GM06990 (cell line): Measurements from ENCODE around the gene MRGPRE.

Source experiments
- DNase-seq: peaks from one replicate; pipeline ENCODE4 v3.0.0-alpha.2; 2011; ENCODE audit not compliant: insufficient read length; ENCODE audit errors: extremely low read depth
- H3K27me3 ChIP-seq: replicated peaks from 2 replicates; pipeline ENCODE4 v1.6.0; 2011; ENCODE audit warnings: low read length; ENCODE audit not compliant: control insufficient read depth, insufficient read depth
- H3K36me3 ChIP-seq: 2 replicates; pipeline ENCODE4 v1.5.1; 2011; ENCODE audit warnings: low read length; ENCODE audit not compliant: control insufficient read depth, insufficient read depth
- H3K4me3 ChIP-seq: replicated peaks from 2 replicates; pipeline ENCODE4 v1.5.1; 2011; ENCODE audit warnings: low read depth, mild to moderate bottlenecking, control low read depth, low read length
- CTCF ChIP-seq: IDR thresholded peaks from 2 replicates; pipeline ENCODE4 v1.5.1; 2011; ENCODE audit warnings: low read length, control low read depth, mild to moderate bottlenecking, inconsistent platforms; ENCODE audit not compliant: insufficient read depth, poor library complexity, severe bottlenecking

The MRGPRE gene

GRCh38 chr11:3178349-3178748, 53.9 kb downstream of the MRGPRE start:
- H3K27me3 ChIP-seq = no peaks in the 10 kb centered on the region
- H3K4me3 ChIP-seq = no peak overlapping the region
- TF ChIP-seq CTCF = no peak
- H3K36me3 ChIP-seq = no peaks in the 10 kb centered on the region
- DNase-seq = no peak

- no peak for DNase-seq
These were observed 54.3 kb downstream of the MRGPRE start for GRCh38 chr11:3177931-3178330.

More at GRCh38 chr11:3177931-3178330, 54.3 kb downstream of the MRGPRE start:
- Histone ChIP-seq H3K36me3 (no peaks in the 10 kb centered on the region), H3K27me3 (no peaks in the 10 kb centered on the region), H3K4me3 (no peak overlapping the region)
- TF ChIP-seq CTCF = no peak
